PC-9 (cell line): ENCODE data around the gene HRH4. TPM values are rescaled to one million over a fixed set of nuclear protein-coding genes. Genes with fewer than 3 reads are reported as not detected.

Experiments used
- BruUV-seq: library from RNA; stranded (reverse); fragments of 400-500 nt; replicated peaks from 2 replicates; lab custom pipeline; 2021; lab: Mats Ljungman, UMichigan
- CTCF ChIA-PET: fragments of 300-600 bp; sonication (Branson Sonifier 250); formaldehyde crosslinking; loops from one replicate; lab custom pipeline; 2022; ENCODE audit warnings: antibody characterized with exemption; lab: Charles Lee
- POLR2A ChIA-PET: fragments of 300-600 bp; sonication (Branson Sonifier 250); formaldehyde crosslinking; loops from one replicate; lab custom pipeline; 2022; ENCODE audit warnings: antibody characterized with exemption; ENCODE audit not compliant: unreplicated experiment; lab: Charles Lee
- DNase-seq, 2 experiments: peaks; one replicate each; pipeline versions ENCODE4 v3.0.0 to v3.0.0-alpha.2; 2015 to 2022; ENCODE audit warnings: mixed read lengths in 1 of 2
- H2AFZ ChIP-seq: fragments of 200-600 bp; sonication (generic); 2 replicates; pipeline ENCODE4 v1.8.1; 2017; ENCODE audit warnings: antibody characterized with exemption
- H3F3A ChIP-seq: fragments of 200-600 bp; sonication (generic); 2 replicates; pipeline ENCODE4 v1.8.1; 2017; ENCODE audit warnings: antibody characterized with exemption, mild to moderate bottlenecking, low read depth; ENCODE audit not compliant: insufficient read depth
- H3K27ac ChIP-seq: fragments of 200-600 bp; sonication (generic); 2 replicates; pipeline ENCODE4 v1.6.1; 2016; ENCODE audit warnings: mixed run types
- H3K27me3 ChIP-seq: fragments of 200-600 bp; sonication (generic); 2 replicates; pipeline ENCODE4 v1.6.1; 2016; ENCODE audit warnings: low read depth, mixed run types; ENCODE audit not compliant: insufficient read depth
- H3K36me3 ChIP-seq: fragments of 200-600 bp; sonication (generic); 2 replicates; pipeline ENCODE4 v1.6.1; 2016; ENCODE audit warnings: low read depth, mixed run types
- H3K4me1 ChIP-seq: fragments of 200-600 bp; sonication (generic); replicated peaks from 2 replicates; pipeline ENCODE4 v1.6.1; 2016; ENCODE audit warnings: mixed run types; ENCODE audit not compliant: insufficient read depth
- H3K4me2 ChIP-seq: fragments of 200-600 bp; sonication (generic); 2 replicates; pipeline ENCODE4 v1.6.1; 2017; ENCODE audit warnings: mixed run types
- H3K4me3 ChIP-seq: fragments of 200-600 bp; sonication (generic); 2 replicates; pipeline ENCODE4 v1.6.1; 2016; ENCODE audit warnings: mixed run types
- H3K79me2 ChIP-seq: fragments of 200-600 bp; sonication (generic); 2 replicates; pipeline ENCODE4 v1.6.1; 2017; ENCODE audit warnings: low read depth, mixed run types
- H3K9me2 ChIP-seq: fragments of 200-600 bp; sonication (generic); 2 replicates; pipeline ENCODE4 v1.8.1; 2017; ENCODE audit warnings: mild to moderate bottlenecking; ENCODE audit not compliant: insufficient read depth
- H3K9me3 ChIP-seq: fragments of 200-600 bp; sonication (generic); 2 replicates; pipeline ENCODE4 v1.8.1; 2016; ENCODE audit warnings: low read depth; ENCODE audit not compliant: insufficient read depth
- H4K20me1 ChIP-seq: fragments of 200-600 bp; sonication (generic); 2 replicates; pipeline ENCODE4 v1.8.1; 2017; ENCODE audit not compliant: insufficient read depth
- CTCF ChIP-seq: fragments of 200-600 bp; sonication (generic); conservative IDR thresholded peaks from 2 replicates; pipeline ENCODE4 v1.6.1; 2017; ENCODE audit warnings: mixed run types, antibody characterized with exemption, mild to moderate bottlenecking, moderate library complexity
- EZH2 ChIP-seq: fragments of 200-600 bp; sonication (generic); IDR thresholded peaks from 2 replicates; pipeline ENCODE4 v1.8.0; 2017; ENCODE audit warnings: antibody characterized with exemption, low read depth
- intact Hi-C: fragments of 100-400 bp; cut with micrococcal nuclease; formaldehyde crosslinking; loops from one replicate; pipeline ENCODE4 v1.10.0; 2022; ENCODE audit not compliant: unreplicated experiment
- total RNA-seq: library from RNA; stranded (reverse); gene quantifications from 2 replicates; pipeline ENCODE4 v1.2.3, GENCODE V29; 2021

HRH4 gene
- total RNA-seq, 1 experiment from 2014 or later: not detected

DNA sequence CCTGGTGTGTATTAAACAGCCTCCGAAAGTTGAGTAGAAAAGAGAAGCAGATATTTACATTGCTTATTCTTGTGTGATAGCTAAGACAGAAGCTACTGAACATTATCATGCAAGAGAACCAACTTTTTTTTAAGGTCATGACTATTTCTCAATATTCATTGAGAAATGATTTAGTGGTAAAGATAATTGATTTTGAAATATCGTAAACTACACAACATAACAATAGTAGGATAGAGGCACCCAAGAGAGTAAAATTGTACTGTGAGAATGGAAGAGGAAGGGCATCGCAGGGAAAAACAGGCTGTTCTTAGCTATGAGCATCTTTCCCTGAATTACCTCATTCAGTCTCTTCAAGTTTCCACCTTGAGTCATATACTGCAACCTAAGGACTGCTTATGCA is 25.2 kb downstream of the HRH4 start:
- TF ChIP-seq CTCF (no peak), EZH2 (no peak)
- no peak overlapping the region for H3K4me2 ChIP-seq
- no peaks in the 10 kb centered on the region for H3K9me2 ChIP-seq
- H3K4me1 ChIP-seq: no peaks in the 10 kb centered on the region
- no peaks in the 10 kb centered on the region for H3K27me3 ChIP-seq
- no peak for DNase-seq
- no peak overlapping the region for H2AFZ ChIP-seq
- H3K4me3 ChIP-seq: no peak overlapping the region
- intact Hi-C loops: loop anchor here (2.0 to 10.0 kb wide), 2 partner anchors 241 to 311 kb away; no protein-coding TSS in a partner anchor
- CTCF ChIA-PET: no interaction called here
- no peaks in the 10 kb centered on the region for H3K36me3 ChIP-seq
- no TSS peak for BruUV-seq
- no peaks in the 10 kb centered on the region for H3K79me2 ChIP-seq
- H3K9me3 ChIP-seq: no peaks in the 10 kb centered on the region
- H3F3A ChIP-seq: no peaks in the 10 kb centered on the region
- H4K20me1 ChIP-seq: no peaks in the 10 kb centered on the region
- H3K27ac ChIP-seq: no peak overlapping the region
- POLR2A ChIA-PET: no interaction called here

DNA sequence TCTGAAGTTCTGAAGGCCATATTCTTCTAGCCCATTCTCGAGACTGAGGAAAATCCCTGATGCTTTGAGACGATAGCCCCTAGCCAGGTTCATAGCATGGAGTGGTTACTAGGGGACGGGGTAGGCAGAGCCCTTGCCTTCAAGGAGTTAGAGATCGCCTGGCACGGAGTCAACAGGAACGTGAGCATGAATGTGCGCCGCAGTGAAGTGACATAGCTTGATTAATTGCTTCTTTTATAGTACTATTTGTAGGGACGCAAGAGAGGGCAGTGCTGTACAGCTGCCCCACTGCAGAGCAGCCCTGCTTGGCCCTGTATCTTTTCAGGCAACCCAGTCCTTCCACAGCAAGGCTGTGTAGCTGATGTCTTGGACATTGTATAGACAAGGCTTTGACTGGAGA is 26.2 kb downstream of the HRH4 start:
- Histone ChIP-seq H2AFZ (no peak overlapping the region), H3K79me2 (no peaks in the 10 kb centered on the region), H3K4me2 (no peak overlapping the region), H3K36me3 (no peaks in the 10 kb centered on the region), H3K9me3 (no peaks in the 10 kb centered on the region), H3K27ac (no peak overlapping the region), H3K27me3 (no peaks in the 10 kb centered on the region), H3K4me3 (no peak overlapping the region), H3K9me2 (no peaks in the 10 kb centered on the region), H4K20me1 (no peaks in the 10 kb centered on the region), H3F3A (no peaks in the 10 kb centered on the region), H3K4me1 (no peaks in the 10 kb centered on the region)
- DNase-seq: no peak
- no TSS peak for BruUV-seq
- intact Hi-C loops: loop anchor here (2.0 to 10.0 kb wide), 2 partner anchors 240 to 312 kb away; no protein-coding TSS in a partner anchor
- TF ChIP-seq CTCF (no peak), EZH2 (no peak)
- ChIA-PET CTCF (interaction anchor here (0.9 to 3.3 kb wide), 2 partner anchors 127 to 310 kb away, joined by 4 to 16 read pairs; no protein-coding TSS in a partner anchor), POLR2A (no interaction called here)

GRCh38 chr18:24488824-24489493 is 28.5 kb downstream of the HRH4 start:
- H3K27ac ChIP-seq: no peak overlapping the region
- H3K4me1 ChIP-seq: no peaks in the 10 kb centered on the region
- no peaks in the 10 kb centered on the region for H3K36me3 ChIP-seq
- intact Hi-C loops: loop anchor here (1.0 to 10.0 kb wide), 2 partner anchors 130 to 314 kb away; no protein-coding TSS in a partner anchor
- no peaks in the 10 kb centered on the region for H4K20me1 ChIP-seq
- H3F3A ChIP-seq: no peaks in the 10 kb centered on the region
- no peak for DNase-seq
- no peaks in the 10 kb centered on the region for H3K79me2 ChIP-seq
- H3K4me3 ChIP-seq: no peak overlapping the region
- H3K9me3 ChIP-seq: no peaks in the 10 kb centered on the region
- no peak overlapping the region for H2AFZ ChIP-seq
- CTCF ChIA-PET: interaction anchor here (0.6 to 3.3 kb wide), 7 partner anchors 111 to 1076 kb away, joined by 3 to 16 read pairs (median 4); no protein-coding TSS in a partner anchor
- POLR2A ChIA-PET: no interaction called here
- no peak overlapping the region for H3K4me2 ChIP-seq
- peak; percentile 77 for TF ChIP-seq CTCF
- TF ChIP-seq EZH2: no peak
- H3K9me2 ChIP-seq: no peaks in the 10 kb centered on the region
- no TSS peak for BruUV-seq
- no peaks in the 10 kb centered on the region for H3K27me3 ChIP-seq
